ENCODE results near the gene ZNF793.

ZNF793 gene

GRCh38 chr19:37506387-37507166 is at the start of gene ZNF793:
ZNF793 (plus strand) TSS chr19:37506939; CDS start chr19:37523440, 16,501 bp downstream.
- peak; percentile 88 to 90 for ATAC-seq

GRCh38 chr19:37466277-37466797 is 40.4 kb upstream of the ZNF793 start:
- ATAC-seq = no peak

GRCh38 chr19:37466798-37467607 is 39.7 kb upstream of the ZNF793 start, which contains the start of gene ZNF569:
ZNF569 (minus strand) TSS chr19:37467444; CDS start chr19:37444921, 22,523 bp downstream.
- ATAC-seq = peak; percentile 71 to 73

GRCh38 chr19:37467608-37468090 is 39.1 kb upstream of the ZNF793 start:
- ATAC-seq = no peak

- peak; percentile 75 to 78 for ATAC-seq
Observed at GRCh38 chr19:37468961-37469777, 37.6 kb upstream of the ZNF793 start, which contains the start of gene ZNF570. ZNF570 (plus strand) TSS chr19:37469356; CDS start chr19:37470355, 999 bp downstream.

GRCh38 chr19:37470216-37470615 is 36.5 kb upstream of the ZNF793 start:
- no peak for ATAC-seq

- ATAC-seq = no peak
Observed at GRCh38 chr19:37472165-37472564, 34.6 kb upstream of the ZNF793 start.

GRCh38 chr19:37484406-37485168 is 22.2 kb upstream of the ZNF793 start:
- ATAC-seq = no peak

GRCh38 chr19:37492213-37492612 is 14.5 kb upstream of the ZNF793 start:
- ATAC-seq = no peak

- peak; percentile 2 to 7 for ATAC-seq
Observed at GRCh38 chr19:37505958-37506386, 767 bp upstream of the ZNF793 start.

- no peak for ATAC-seq
Observed at GRCh38 chr19:37507167-37507464, 377 bp downstream of the ZNF793 start.

GRCh38 chr19:37511186-37511585 is 4.4 kb downstream of the ZNF793 start:
- ATAC-seq = no peak

- ATAC-seq = no peak
Observed at GRCh38 chr19:37511821-37512220, 5.1 kb downstream of the ZNF793 start.

- ATAC-seq = no peak
Observed at GRCh38 chr19:37513397-37513796, 6.7 kb downstream of the ZNF793 start.

GRCh38 chr19:37519890-37520289 is 13.2 kb downstream of the ZNF793 start:
- peak in 1 of 2 donors; percentile 30 for ATAC-seq

- ATAC-seq = no peak
Observed at GRCh38 chr19:37537391-37537947, 30.7 kb downstream of the ZNF793 start.

- peak; percentile 76 to 83 for ATAC-seq
Observed at GRCh38 chr19:37551129-37551993, 44.6 kb downstream of the ZNF793 start.

- ATAC-seq = no peak
Observed at GRCh38 chr19:37563518-37563917, 56.8 kb downstream of the ZNF793 start.

- ATAC-seq = no peak
Observed at GRCh38 chr19:37564624-37565369, 58.1 kb downstream of the ZNF793 start.

- no peak for ATAC-seq
Observed at GRCh38 chr19:37565370-37565669, 58.6 kb downstream of the ZNF793 start.
